GM19193 (cell line): ENCODE data around the gene ZNF550.

Experiments used
- POLR2A ChIP-seq: IDR thresholded peaks from 4 replicates; pipeline ENCODE4 v1.6.1; 2011; ENCODE audit not compliant: insufficient read depth, insufficient read length; ENCODE audit errors: extremely low read depth

ZNF550 gene

DNA sequence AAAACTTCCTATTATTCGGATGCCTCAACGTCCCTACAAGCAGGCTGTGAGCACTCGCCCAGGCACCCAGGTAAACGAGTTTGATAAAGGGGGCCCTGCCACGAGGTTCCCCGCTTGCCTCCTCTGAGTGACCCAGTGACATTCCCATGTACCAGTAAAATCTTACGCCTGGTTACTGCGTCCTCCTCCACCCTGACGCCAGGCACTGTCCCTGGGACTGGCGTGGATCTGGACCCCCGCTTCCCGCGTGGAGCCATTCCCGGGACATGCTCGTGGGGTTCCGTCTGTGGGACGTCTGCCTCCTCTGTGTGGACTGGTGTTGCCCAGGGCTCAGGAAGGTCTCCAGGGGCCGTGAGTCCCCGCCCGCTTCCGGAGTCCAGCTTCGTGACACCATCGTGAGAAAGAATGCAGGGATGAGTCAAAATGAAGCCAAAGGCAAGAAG lies 407 bp upstream of the ZNF550 start:
- no peak for TF ChIP-seq POLR2A

- TF ChIP-seq POLR2A: no peak
Measured at GRCh38 chr19:57559008-57559403, 657 bp downstream of the ZNF550 start.

GRCh38 chr19:57558525-57558924 lies 1.1 kb downstream of the ZNF550 start:
- TF ChIP-seq POLR2A: no peak

- no peak for TF ChIP-seq POLR2A
Measured at GRCh38 chr19:57557659-57558058, 2.0 kb downstream of the ZNF550 start.

- TF ChIP-seq POLR2A: no peak
Measured at GRCh38 chr19:57552432-57552831, 7.2 kb downstream of the ZNF550 start.

GRCh38 chr19:57546513-57546912 lies 13.2 kb downstream of the ZNF550 start:
- TF ChIP-seq POLR2A: no peak

- TF ChIP-seq POLR2A: no peak
Measured at GRCh38 chr19:57537953-57538547, 21.6 kb downstream of the ZNF550 start.

DNA sequence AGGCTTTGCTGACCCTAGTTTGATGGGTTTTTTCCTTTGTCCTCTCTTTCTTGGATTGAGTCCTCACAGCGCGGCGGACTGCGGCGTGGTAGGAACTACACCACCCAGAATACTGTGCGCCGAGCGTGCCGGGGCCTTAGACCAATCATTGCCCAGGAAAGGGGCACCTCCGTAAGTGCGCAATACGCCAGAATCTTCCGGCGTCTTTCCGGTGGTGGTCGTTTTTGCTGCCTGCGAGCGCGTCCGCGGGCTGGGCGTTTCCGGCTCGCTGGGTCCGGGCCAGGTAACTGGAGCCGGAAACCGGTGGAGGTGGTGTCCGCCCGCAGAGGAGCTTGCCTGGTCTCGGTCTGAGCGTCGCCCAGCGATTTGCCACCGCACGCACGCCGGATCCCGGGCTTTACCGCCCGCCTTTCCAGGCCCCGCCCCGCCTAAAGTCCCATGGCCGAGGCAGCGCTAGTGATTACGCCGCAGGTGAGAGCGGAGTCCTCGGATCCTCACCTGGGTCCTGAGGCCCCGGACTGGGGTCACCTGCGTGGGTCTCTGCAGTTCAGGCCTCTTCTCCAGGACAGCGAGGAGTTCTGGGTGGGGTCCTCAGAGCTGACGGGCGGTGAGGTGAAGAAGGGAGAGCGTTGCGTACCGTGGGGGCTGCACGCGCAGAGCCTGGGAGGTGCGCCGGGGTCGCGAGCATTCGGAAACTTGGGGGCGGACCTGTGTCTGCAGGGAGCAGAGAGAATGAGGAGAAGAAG lies 32.4 kb downstream of the ZNF550 start, which contains the start of gene ZNF549:
ZNF549 (plus strand) TSS at position 221 of the 746 bp plus-strand sequence; CDS start at position 439, 218 bp downstream.
- peak; percentile 63 for TF ChIP-seq POLR2A

DNA sequence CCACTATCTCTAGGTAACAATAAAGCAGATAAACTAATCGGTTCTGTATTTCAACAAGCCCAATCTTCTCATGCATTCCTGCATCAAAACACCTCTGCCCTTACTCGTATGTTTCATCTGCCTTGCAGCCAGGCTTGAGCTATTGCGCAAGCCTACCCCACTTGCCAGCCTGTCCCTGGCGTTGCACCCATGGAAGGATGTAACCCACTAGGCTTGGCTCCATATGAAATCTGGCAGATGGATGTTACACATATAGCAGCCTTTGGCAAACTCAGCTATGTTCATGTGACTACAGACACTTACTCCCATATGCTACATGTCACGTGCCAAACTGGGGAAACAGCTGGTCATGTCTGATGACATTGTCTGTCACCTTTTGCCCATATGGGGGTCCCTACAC lies 44.4 kb downstream of the ZNF550 start:
- no peak for TF ChIP-seq POLR2A

GRCh38 chr19:57512845-57513244 lies 46.8 kb downstream of the ZNF550 start:
- no peak for TF ChIP-seq POLR2A

GRCh38 chr19:57511484-57511883 lies 48.2 kb downstream of the ZNF550 start:
- no peak for TF ChIP-seq POLR2A

GRCh38 chr19:57506163-57506562 lies 53.5 kb downstream of the ZNF550 start:
- no peak for TF ChIP-seq POLR2A

- TF ChIP-seq POLR2A: peak; percentile 87
Measured at GRCh38 chr19:57499680-57500395, 59.8 kb downstream of the ZNF550 start, which contains the start of gene ZNF773. Gene ZNF773, plus strand, starts transcription at chr19:57499938. Its CDS starts 143 bp downstream, at chr19:57500081.

DNA sequence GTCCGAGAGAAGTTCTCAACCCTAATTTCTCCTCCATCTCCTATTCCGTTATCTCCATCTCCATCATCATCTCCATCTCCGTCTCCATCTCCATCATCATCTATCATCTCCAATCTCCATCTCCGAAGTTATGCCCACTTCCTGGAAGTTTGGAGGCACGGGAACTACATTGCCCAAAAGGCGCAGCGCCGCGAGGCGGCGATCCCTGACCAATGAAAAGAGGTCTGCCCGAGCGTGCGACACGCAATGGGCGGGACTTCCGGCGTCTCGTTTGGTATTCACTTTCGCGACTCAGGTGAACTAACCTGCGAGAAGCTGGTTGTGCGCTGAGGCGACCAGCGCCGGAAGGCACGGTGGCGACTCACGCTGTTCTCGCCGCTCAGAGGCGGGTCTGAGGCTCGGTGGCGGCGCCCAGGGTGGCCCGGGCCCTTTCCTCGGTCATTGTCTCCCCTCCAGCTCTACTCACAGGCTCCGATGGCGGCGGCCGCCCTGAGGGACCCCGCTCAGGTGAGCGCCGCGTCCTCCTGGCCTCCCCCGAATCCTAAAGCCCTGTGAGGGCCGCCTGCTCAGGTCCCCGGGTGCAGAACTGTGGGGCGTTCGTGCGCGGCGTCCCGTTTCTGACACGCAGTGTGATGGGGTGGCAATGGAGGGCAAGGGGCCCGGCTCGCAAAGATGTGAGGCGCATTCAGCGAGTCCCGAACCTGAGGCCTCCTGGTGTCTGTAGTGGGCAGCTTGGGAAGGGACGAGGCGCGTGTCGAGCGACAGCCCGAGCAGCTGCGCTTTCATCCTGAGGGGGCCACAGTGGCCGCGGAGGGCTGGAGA lies 72.0 kb downstream of the ZNF550 start, which contains the start of gene ZNF419:
ZNF419 (plus strand) TSS at position 274 of the 822 bp plus-strand sequence; CDS start at position 475, 201 bp downstream.
- TF ChIP-seq POLR2A: peak; percentile 75
